ENCODE data around the gene ITGB8. TPM values are rescaled to one million over a fixed set of nuclear protein-coding genes. Genes with fewer than 3 reads are reported as not detected.

The ITGB8 gene
- total RNA-seq, 1 donor from 2014 or later, result 7.9 TPM

DNA sequence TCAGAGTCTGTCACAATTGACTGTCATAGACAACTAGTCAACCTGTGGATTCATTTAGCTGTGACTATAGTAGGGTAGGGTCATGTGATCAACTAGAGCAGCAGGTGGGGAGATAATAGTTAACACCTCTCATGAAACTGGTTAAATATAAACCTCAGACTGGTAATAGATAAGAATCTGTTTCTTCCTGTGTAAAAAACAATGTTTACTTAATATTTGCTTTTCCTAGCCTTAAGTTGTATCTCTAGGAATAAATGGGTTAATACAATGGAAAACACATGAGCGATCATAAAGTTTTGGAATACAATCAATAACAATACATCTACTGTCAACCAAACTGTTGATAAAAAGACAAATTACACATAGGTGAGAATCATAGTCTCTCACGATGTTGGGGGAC lies 43.4 kb upstream of the ITGB8 start:
- H3K4me1 ChIP-seq, result no peaks in the 10 kb centered on the region
- no peaks in the 10 kb centered on the region for H3K9me3 ChIP-seq
- no peaks in the 10 kb centered on the region for H3K27me3 ChIP-seq
- H3K4me3 ChIP-seq, result no peak overlapping the region
- TF ChIP-seq, protein P1, sequence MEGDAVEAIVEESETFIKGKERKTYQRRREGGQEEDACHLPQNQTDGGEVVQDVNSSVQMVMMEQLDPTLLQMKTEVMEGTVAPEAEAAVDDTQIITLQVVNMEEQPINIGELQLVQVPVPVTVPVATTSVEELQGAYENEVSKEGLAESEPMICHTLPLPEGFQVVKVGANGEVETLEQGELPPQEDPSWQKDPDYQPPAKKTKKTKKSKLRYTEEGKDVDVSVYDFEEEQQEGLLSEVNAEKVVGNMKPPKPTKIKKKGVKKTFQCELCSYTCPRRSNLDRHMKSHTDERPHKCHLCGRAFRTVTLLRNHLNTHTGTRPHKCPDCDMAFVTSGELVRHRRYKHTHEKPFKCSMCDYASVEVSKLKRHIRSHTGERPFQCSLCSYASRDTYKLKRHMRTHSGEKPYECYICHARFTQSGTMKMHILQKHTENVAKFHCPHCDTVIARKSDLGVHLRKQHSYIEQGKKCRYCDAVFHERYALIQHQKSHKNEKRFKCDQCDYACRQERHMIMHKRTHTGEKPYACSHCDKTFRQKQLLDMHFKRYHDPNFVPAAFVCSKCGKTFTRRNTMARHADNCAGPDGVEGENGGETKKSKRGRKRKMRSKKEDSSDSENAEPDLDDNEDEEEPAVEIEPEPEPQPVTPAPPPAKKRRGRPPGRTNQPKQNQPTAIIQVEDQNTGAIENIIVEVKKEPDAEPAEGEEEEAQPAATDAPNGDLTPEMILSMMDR (IDR thresholded peaks at IDR 0.05), result no peak
- DNase-seq (ENCODE audit: low spot score in 2 of 2), result no peak
- H3K36me3 ChIP-seq, result no peaks in the 10 kb centered on the region
- intact Hi-C loops (cut with DNase I), result no loop called here
- no peak overlapping the region for H3K27ac ChIP-seq

DNA sequence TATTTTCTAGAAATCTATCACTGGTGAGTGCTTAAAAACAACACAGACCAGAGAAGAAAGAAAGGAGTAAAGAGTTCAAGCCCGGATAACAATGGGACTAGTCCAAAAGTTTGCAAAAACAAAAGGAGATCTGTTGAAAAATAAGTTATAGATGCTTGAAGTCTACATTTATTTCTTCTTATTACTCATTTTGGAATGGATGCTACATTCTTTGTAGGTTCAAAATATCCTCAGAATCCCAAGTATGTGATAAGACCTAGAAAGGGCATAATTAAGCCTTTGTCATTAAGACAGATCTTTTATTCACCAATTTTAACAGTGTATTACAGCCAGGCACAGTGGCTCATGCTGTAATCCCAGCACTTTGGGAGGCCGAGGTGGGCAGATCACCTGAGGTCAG lies 42.7 kb upstream of the ITGB8 start:
- Histone ChIP-seq H3K36me3 (no peaks in the 10 kb centered on the region), H3K4me3 (no peak overlapping the region), H3K4me1 (no peaks in the 10 kb centered on the region), H3K27me3 (no peaks in the 10 kb centered on the region), H3K9me3 (no peaks in the 10 kb centered on the region), H3K27ac (no peak overlapping the region)
- intact Hi-C loops (cut with DNase I), result no loop called here
- TF ChIP-seq, protein P1 (IDR thresholded peaks at IDR 0.05), result no peak
- no peak for DNase-seq (ENCODE audit: low spot score in 2 of 2)

DNA sequence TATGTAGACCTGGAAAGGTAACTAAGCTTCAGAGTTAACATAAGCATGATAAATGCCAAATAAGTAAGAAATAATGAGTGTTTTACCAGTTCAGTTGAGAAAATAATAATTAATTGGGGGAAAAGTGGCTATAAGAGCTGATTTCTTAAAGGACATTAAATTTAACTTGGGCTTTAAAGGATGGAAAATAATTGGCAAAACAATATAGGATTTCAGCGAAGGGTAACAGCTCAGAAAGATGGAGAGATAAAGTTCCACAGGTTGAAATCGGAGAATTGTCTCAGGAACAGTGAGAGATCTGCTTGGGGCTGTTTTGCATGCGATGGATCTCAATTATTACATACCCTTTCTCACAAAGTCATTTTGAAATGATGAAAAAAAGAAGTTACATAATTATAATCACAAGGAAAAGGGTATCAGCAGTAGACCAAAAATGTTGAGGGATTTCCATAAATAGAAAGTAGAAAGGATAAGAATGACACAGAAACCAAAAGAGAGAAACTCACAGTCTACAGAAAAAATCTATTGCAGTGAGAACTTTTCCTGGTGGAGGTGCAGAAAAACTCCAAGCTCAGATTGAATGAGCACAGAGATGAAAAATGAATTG lies 40.1 kb upstream of the ITGB8 start:
- Histone ChIP-seq H3K27ac (no peak overlapping the region), H3K36me3 (no peaks in the 10 kb centered on the region), H3K4me3 (no peak overlapping the region), H3K9me3 (no peaks in the 10 kb centered on the region), H3K27me3 (no peaks in the 10 kb centered on the region), H3K4me1 (no peaks in the 10 kb centered on the region)
- intact Hi-C loops (cut with DNase I), result no loop called here
- no peak for DNase-seq (ENCODE audit: low spot score in 2 of 2)
- TF ChIP-seq, protein P1 (IDR thresholded peaks at IDR 0.05), result no peak

DNA sequence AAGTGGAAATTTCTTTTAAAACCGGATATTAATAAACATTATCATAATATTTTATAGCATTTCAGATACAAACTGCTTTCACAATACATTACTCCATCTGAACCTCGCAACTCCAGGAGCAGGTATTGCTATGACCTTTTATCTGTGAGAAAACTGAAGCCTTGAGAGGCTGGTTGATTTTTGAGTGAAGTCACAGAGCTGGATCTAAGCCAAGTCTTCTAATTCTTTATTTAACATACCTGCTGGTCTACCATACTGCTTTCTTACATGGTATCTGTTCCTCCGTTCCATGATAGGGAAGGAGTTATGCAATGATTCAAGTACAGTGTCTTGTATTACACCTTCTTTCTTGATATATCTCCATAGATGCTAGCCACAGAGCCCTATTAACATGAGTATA lies 37.4 kb upstream of the ITGB8 start:
- intact Hi-C loops (cut with DNase I), result no loop called here

DNA sequence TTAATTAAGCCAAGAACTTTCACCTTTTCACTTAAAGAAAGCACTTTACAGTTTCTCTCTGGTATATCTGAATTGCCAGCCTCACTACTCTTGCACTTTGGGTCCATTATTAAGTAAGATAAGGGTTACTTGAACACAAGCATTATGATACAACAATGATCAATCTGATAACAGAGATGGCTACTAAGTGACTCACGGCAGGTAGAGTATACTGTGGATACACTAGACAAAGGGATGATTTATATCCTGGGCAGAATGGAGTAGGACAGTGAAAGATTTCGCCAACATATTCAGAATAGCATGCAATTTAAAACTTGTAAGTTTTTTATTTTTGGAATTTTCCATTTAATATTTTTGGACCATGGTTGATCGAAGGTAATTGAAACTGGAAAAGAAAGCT lies 34.3 kb upstream of the ITGB8 start:
- TF ChIP-seq, protein P1 (IDR thresholded peaks at IDR 0.05), result no peak
- Histone ChIP-seq H3K36me3 (no peaks in the 10 kb centered on the region), H3K4me1 (peaks cover 0 to 4% of the 10 kb centered on the region in 2 donors), H3K9me3 (no peaks in the 10 kb centered on the region), H3K27ac (no peak overlapping the region), H3K27me3 (no peaks in the 10 kb centered on the region), H3K4me3 (no peak overlapping the region)
- DNase-seq (ENCODE audit: low spot score in 2 of 2), result no peak
- intact Hi-C loops (cut with DNase I), result no loop called here

More for the DNA sequence above, 37.4 kb upstream of the ITGB8 start:
- no peaks in the 10 kb centered on the region for H3K36me3 ChIP-seq
- H3K27ac ChIP-seq, result no peak overlapping the region
- H3K27me3 ChIP-seq, result no peaks in the 10 kb centered on the region
- TF ChIP-seq, protein P1 (IDR thresholded peaks at IDR 0.05), result no peak
- no peaks in the 10 kb centered on the region for H3K4me1 ChIP-seq
- no peak overlapping the region for H3K4me3 ChIP-seq
- no peaks in the 10 kb centered on the region for H3K9me3 ChIP-seq
- DNase-seq (ENCODE audit: low spot score in 2 of 2), result no peak

DNA sequence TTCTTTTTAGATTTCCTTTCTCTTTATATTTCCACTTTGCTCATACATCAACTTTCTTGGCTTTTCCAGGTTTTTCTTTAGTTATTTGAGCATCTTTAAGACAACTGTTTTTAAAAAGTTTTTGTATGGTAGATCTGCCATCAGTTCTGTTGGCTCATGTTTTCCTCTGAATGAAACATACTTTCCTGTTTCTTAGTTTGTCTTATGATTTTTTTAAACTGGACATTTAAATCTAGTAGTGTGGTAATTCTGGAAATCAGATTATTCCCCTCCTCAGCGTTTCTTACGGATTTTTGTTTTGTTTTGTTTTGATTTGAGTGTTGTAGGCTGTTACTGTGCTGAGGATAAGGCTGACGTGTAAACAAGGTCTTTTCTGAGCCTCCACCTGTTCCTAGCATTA lies 33.8 kb upstream of the ITGB8 start:
- intact Hi-C loops (cut with DNase I), result no loop called here

More for the DNA sequence above, 33.8 kb upstream of the ITGB8 start:
- Histone ChIP-seq H3K9me3 (no peaks in the 10 kb centered on the region), H3K27me3 (no peaks in the 10 kb centered on the region), H3K4me1 (peaks cover 0 to 4% of the 10 kb centered on the region in 2 donors), H3K4me3 (no peak overlapping the region), H3K27ac (no peak overlapping the region), H3K36me3 (no peaks in the 10 kb centered on the region)
- no peak for DNase-seq (ENCODE audit: low spot score in 2 of 2)
- TF ChIP-seq, protein P1 (IDR thresholded peaks at IDR 0.05), result no peak

Measured in ascending aorta (tissue), 2 donors.